PC-9 (cell line): ENCODE results near the gene MAOA.

Experiments used
- CTCF ChIP-seq: fragments of 200-600 bp; sonication (generic); conservative IDR thresholded peaks from 2 replicates; pipeline ENCODE4 v1.6.1; 2017; ENCODE audit warnings: mixed run types, antibody characterized with exemption, mild to moderate bottlenecking, moderate library complexity
- EZH2 ChIP-seq: fragments of 200-600 bp; sonication (generic); IDR thresholded peaks from 2 replicates; pipeline ENCODE4 v1.8.0; 2017; ENCODE audit warnings: antibody characterized with exemption, low read depth

GRCh38 chrX:43676971-43677572 lies 21.0 kb downstream of the MAOA start:
- TF ChIP-seq CTCF (no peak), EZH2 (no peak)
